Activated CD8-positive, alpha-beta memory T cell treated with anti-CD3 and anti-CD28 coated beads, Interleukin-2, amount 50 U/mL, for 4 hours (primary cell): ENCODE measurements around the gene CSF3.

Experiments
- DNase-seq: peaks from one replicate; pipeline ENCODE4 v3.0.0-alpha.2; 2020

CSF3 gene

DNA sequence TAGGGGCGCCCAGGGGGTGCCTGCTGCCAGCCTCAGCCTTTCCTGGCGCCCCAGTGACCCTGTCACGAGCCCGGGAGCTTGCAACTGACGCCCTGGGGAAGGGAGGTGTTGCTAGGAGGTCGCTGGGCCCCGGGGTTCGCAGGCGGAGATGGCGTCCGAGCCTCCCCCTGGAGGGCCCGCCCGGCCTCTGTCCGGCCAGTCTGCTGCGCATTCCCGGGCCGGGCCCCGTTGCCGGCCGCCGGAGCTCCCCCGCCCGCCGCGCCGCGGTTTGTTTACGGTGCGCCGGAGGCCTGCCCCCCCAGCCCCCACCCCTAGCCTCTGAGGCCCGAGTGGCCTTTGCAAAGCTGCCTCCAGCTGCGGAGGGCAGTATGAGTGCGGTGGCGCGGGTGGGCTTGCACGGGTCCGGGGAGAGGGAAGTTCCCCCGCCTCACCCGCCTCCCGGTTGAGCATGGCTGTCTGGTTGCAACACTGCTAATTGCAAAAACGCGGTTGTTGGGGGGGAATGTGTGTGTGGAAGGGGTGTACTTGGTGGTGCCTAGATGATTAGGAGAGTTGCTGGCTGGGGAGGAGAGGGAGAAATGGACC, 48.0 kb downstream of the CSF3 start:
- DNase-seq: peak; percentile 30

DNA sequence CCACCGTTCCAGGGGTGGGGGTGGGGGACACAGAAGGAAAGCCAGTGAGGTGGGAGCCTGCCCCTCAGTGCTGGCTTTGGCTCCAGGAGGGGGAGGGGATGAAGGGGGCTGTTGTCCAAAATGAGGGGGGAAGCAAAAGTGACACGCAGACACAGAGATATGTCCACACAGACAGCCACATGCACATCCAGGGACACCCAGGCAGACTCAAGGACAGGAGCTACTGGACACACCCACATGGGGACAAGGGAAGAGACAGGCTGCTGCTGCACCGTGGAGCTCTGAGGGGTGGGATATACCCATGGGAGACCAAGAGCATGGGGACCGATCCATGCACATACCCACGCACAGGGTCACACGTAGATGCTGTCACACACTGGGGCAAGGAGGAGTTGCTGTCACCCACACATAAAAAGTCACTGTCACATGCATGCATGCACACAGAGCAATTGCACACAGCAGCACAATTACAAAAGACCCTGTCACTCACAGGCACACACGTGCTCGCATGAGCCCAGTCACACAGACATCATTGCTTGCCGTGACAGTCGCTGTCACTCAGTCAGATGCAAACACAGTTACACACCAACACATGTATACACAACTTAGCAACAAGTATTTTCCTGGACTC, 48.8 kb downstream of the CSF3 start:
- DNase-seq: no peak

DNA sequence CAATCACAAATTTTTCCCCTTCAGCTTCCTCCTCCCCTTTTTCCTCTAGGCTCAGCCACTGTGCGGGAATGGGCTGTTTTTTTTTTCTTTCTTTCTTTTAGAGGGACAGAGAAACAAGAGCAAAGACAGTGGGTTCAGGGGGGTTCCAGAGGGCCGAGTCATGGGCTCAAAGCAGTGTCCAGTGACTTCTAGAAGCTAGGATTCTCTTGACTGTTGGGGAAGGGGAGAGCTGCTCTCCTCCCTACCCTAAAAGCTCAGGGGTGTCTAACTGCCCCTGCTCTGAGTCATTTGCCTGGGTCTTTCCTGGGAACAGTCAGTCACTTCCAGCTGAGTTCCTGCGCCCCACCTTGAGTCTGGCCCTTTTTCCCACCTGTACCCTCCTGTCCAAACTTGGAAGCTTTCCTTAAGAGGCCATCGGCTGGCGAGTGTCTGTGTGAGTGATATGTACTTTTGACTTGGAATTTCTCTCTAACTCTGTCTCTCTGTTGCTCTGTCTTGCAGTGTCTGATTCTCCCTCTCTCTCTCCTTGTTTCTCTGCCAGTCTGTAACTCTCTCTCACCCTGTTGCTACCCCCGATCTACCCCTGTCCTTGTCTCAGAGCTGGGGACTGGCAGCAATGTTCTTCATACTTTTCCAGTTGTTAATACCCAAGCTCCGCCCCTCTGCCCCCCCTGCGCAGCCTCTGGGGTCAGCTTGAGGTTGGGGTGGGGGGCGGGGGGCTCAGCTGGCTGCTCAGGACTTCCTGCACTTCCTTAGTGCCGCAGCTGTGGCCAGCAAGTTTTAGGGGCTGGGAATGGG, 49.9 kb downstream of the CSF3 start:
- DNase-seq: no peak

DNA sequence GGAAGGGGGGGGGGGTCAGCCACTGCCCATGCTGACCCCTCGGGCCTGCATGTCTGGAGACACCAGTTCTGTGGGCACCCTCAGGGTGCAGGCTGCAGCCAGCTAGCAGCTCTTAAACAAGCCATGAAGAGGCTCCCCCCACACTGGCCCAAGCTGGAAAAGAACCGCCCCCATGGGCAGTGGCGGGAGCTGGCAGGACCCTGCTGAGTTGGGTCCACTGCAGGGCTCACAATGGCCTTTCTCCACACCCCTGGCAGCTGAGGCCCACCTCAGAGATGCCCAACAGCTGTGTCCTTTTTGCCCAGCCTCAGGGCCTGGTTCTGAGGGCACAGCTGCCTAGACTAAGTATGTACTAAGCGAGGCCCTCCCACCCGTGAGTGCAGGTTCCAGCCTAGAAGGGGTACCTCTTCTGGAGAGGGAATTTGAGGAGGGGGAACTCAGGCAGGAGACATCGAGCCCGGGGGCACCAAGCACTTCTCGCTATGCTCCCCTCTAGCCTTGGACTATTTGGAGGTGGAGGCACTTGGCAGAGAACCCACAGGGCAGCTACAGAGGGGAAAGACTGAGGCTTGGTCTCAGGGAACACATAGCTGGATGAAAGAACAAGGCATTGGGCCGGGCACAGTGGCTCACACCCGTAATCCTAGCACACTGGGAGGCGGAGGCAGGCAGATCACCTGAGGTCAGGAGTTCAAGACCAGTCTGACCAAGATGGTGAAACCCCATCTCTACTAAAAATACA, 50.7 kb downstream of the CSF3 start:
- DNase-seq: no peak
